Femur (tissue), 1 donor: ENCODE data around the gene THSD4.

Experiments
- DNase-seq: peaks from one replicate; pipeline ENCODE4 v3.0.0-alpha.2; 2017

The THSD4 gene

GRCh38 chr15:71103102-71103676, 12.1 kb upstream of the THSD4 start:
- DNase-seq: no peak

GRCh38 chr15:71104636-71105035, 10.6 kb upstream of the THSD4 start:
- no peak for DNase-seq

GRCh38 chr15:71105444-71105843, 9.8 kb upstream of the THSD4 start:
- DNase-seq: no peak

GRCh38 chr15:71106802-71107500, 8.3 kb upstream of the THSD4 start:
- no peak for DNase-seq

GRCh38 chr15:71107501-71107815, 7.8 kb upstream of the THSD4 start:
- no peak for DNase-seq

- DNase-seq: no peak
Measured at GRCh38 chr15:71109130-71109529, 6.1 kb upstream of the THSD4 start.

DNA sequence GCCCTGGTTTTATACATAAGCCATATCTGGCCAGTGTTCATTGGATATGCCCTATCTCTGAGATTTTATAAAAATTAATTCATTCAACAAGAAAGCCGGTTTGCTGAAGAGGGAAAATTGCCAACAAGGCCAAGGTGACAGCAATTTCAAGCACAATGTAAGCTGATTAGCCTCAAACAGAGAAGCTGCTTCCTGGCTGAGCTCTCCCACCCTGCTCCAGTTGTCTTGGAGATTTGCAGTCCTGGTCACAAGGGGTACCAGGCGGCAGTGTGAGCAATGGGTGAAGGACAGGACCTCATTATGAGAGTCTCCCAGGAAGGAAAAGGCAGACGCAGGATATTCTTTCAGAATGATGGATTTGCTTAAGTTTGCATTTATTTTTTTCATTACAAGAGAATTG, 5.4 kb upstream of the THSD4 start:
- DNase-seq: no peak

GRCh38 chr15:71110405-71111180, 4.7 kb upstream of the THSD4 start:
- DNase-seq: no peak

- no peak for DNase-seq
Measured at GRCh38 chr15:71111181-71111565, 4.1 kb upstream of the THSD4 start.

- DNase-seq: no peak
Measured at GRCh38 chr15:71111950-71112349, 3.3 kb upstream of the THSD4 start.

GRCh38 chr15:71112429-71112828, 2.8 kb upstream of the THSD4 start:
- no peak for DNase-seq

DNA sequence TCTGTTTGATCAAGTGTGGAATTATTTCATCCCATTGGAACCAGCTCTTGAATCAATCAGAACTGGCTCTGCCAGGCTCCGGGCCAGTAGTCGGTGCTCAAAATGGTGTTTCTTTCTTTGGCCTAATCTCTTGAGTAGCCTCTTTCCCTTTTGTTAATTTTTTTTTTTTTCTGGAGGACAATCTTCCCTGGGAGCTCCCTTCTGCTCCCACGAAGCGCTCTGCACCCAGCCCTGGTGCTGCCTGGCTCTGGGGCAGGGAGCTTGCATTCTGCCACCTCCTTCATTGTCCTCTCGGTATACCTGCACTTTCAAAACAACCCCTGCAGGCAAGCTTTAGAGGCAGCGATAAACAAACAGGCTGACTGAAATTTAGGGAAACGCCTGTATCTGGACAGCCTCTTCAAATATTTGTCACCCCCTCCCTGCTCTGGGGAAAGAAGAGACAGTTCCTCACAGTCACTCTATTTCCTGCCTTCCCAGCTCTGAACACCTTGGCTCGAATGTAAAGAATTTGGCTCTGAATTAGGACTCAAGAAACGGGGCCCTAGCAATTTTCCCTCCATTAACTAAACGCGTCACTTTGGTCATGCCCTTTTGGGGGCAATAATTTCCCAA, 1.1 kb upstream of the THSD4 start:
- no peak for DNase-seq

DNA sequence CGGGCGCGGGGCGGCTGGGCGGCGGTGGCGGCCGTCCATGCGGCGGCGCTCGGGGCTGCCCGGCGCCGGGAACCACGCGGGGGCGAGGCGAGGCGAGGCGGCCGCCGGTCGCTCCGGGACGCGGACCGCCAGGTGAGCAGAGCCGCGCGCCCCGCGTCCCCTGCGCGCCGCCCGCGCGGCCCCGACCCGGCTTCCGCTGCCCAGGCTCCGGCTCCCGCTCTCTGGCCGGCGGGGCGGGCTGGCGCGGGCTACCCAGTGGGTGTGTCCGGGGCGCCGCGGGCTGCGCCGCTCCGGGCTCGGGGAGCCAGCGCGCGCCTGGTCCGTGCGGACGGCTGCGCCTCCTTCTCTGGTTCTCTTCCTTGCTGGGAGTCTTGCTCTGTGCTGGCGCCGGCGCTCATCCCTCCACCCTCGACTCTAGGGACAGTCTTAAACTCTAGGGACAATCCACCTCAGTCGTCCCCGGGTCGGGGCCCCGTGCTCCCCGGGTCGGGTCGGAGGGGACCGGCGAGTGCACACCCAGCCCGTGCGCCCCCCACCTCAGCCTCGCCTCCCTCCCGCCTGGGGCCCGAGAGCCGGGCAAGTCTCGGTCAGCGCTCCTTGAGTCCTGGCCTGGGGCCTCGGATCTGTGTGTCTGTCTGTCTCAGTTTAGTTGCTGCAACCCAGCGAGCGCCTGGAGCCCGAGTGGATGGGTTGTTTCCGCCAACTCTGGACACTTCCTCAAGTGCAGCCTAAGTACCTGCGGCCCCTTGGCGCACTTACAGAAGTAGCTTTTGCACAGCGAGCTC, 488 bp downstream of the THSD4 start:
- no peak for DNase-seq

DNA sequence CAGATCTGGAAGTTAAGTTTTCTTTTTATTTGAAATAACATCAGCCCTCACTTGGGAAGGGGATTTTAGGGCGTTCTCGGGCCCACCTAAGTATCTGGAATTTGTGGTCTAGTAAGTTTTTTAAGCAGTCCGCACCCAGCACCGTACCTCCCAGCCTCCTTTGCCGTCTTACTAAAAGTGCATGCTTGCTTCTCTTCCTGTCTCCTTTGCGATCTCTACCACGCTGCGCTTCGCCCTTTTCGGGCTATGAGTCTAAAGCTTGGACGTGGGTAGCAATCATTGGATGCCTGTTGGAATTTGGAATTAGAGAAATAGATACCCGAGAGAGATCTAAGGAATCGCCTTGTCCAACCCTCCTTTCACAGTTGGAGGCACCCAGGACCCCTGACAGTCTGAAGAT, 1.1 kb downstream of the THSD4 start:
- no peak for DNase-seq

DNA sequence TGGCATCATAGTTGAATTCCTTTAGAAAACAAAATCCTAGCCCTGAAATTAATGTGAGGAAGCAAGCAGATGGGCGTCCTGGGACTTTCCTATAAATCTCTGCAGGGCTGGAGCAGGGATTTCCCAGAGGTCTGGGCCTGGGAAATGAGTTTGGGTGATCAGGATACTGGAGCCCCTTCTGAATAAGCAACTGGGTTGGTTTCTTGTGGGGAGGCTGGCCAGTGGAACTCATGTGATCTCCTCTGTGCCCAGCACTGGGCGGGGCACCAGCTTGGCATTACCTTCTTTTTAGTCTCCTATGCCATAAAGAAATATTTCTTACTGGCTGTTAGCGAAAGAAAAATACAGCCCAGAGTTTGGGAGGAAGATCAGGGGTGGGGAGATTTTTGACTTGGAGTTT, 1.7 kb downstream of the THSD4 start:
- no peak for DNase-seq

GRCh38 chr15:71117714-71118305, 2.5 kb downstream of the THSD4 start:
- DNase-seq: no peak

DNA sequence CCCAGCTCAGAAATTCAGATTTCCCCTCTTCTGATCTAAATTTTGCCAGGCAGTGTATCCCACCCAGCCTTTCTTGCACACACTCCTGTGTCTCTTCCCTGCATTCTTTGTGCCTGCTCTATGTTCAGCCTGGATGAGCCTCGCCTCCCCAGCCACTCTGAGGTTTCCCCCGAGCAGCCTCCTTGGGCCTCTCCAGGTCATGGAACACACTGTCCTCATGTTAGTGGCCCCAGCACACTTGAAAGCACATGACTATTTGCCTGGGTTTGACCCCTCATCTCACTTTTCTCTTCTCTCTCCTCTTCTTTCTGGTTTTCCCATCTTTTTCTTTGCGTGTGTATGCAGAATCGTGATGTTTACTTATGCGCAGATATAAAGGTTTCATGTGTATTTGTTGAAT, 3.1 kb downstream of the THSD4 start:
- DNase-seq: no peak

DNA sequence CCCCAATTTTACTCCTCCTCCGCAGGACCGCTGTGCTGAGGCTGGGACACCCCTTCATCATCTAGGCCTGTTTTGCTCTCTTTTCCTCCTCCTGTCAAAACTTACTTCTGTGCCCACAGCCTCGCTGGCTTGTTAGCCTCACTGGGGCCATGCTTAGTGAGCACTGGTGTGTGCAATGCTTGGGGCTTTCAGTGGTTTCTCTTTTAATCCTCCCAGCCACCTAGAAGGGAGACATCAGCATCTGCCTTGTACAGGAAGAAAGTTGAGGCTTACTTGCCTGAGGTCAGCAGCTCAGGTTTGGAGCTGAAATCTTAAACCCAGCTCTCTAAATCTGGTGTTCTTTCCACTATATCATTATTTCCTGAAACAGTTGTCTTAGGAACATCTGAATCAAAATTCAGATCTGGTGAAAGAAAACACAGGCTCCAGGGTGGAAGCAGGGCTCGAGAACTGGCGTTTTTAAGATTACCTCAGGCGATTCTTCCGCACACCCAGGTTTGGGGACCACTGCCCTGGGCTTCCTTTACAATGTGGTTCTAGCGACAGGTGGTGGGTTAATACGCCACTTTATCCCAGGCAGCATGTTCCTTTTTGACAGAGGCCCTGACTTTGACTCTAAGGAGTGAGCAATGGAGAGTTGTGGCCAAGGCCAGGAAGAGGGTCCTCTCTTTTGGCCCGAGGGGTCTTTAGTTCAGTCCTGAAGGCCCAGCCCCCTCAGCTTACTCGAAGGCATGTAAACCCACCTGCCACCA, 3.8 kb downstream of the THSD4 start:
- no peak for DNase-seq

GRCh38 chr15:71120428-71120944, 5.2 kb downstream of the THSD4 start:
- no peak for DNase-seq

GRCh38 chr15:71121442-71121841, 6.2 kb downstream of the THSD4 start:
- peak; percentile 41 for DNase-seq

DNA sequence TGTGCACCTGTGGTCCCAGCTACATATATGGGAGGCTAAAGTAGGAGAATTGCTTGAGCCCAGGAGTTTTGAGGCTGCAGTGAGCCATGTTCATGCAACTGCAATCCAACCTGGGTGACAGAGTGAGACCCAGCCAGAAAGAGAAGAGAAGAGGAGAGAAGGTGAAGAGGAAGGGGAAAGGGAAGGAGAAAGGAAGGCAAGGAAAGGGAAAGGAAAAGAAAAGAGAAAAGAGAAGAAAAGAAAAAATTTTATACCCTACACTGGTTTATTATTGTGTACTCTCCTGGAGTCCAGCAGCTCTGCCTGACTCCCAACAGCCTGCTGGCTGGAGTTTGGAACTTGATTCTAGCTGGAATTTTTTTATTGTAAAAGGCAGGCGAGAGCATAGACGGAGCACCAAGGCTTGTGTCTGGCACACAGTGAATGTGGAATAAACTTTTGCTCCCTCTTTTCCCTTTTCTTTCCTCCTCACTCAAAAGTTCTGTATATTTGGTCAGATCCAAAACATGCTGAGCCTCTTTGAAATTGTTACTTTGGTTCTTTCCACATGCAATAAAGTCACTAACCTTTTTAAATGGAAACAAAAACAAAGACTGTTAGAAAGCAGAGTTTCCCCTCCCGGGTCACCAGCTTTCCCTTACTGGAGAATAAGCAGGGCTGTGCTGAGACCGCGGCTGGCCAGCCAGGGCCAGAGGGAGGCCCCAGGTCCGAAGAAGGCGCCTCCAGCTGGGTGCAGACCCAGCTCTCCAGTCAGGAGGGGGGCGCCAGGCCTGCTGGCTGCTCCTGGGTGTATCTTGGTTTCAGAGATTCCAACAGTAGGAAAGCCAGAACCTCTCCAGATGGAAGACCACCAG, 9.9 kb downstream of the THSD4 start:
- DNase-seq: peak; percentile 33
